ENCODE results near the gene CFAP299. TPM values are rescaled to one million over a fixed set of nuclear protein-coding genes. Genes with fewer than 3 reads are reported as not detected.
A peak's percentile ranks its signal among the peaks of the same experiment; 100 is the strongest.
"Not testable (repeated sequence)": the region's sequence is repeated elsewhere in the genome, so short reads cannot be mapped to it uniquely, and the experiment has no call there.

Gene CFAP299
- total RNA-seq, 8 experiments from 2014 or later: 0.41 to 7.1 (median 0.74) TPM

- in situ Hi-C loops (cut with MboI; ENCODE audit: low pct_unique_long_range_greater_than_20kb in 2 of 9, low sequenced_read_pairs in 9 of 9, unreplicated experiment in 9 of 9): no loop called here
- Histone ChIP-seq H3K4me3 (no peak overlapping the region), H3K27ac (no peak overlapping the region), H3K4me1 (replicated peaks in 1 of 2) (peaks cover 6 to 13% of the 10 kb centered on the region in 2 donors)
- 10 to 100% (median 66%) methylated on average over 1 to 4 of the region's 5 CpGs; no CpG with 5 or more reads in 2 of the 10 experiments for WGBS, 10 experiments
- peak in 1 of 8 experiments; percentile 7 for ATAC-seq (replicated peaks in 6 of 8)
These were observed 26.1 kb upstream of the CFAP299 start for GRCh38 chr4:80309294-80310004.

GRCh38 chr4:80311130-80311529 lies 24.4 kb upstream of the CFAP299 start:
- Histone ChIP-seq H3K27ac (no peak overlapping the region), H3K4me1 (replicated peaks in 1 of 2) (peaks cover 6 to 13% of the 10 kb centered on the region in 2 donors), H3K4me3 (no peak overlapping the region)
- no peak for ATAC-seq (replicated peaks in 6 of 8)
- in situ Hi-C loops (cut with MboI; ENCODE audit: low pct_unique_long_range_greater_than_20kb in 2 of 9, low sequenced_read_pairs in 9 of 9, unreplicated experiment in 9 of 9): no loop called here
- 70 to 100% (median 93%) methylated on average over 2 to 3 of the region's 3 CpGs; no CpG with 5 or more reads in 1 of the 10 experiments for WGBS, 10 experiments

- Histone ChIP-seq H3K4me1 (replicated peaks in 1 of 2) (peaks cover 6 to 7% of the 10 kb centered on the region in 2 donors), H3K4me3 (no peak overlapping the region), H3K27ac (no peak overlapping the region)
- no peak for ATAC-seq (replicated peaks in 6 of 8)
- in situ Hi-C loops (cut with MboI; ENCODE audit: low pct_unique_long_range_greater_than_20kb in 2 of 9, low sequenced_read_pairs in 9 of 9, unreplicated experiment in 9 of 9): no loop called here
- 50 to 100% (median 75%) methylated on average over 1 of the region's 1 CpG; no CpG with 5 or more reads in 1 of the 10 experiments for WGBS, 10 experiments
These were observed 23.4 kb upstream of the CFAP299 start for GRCh38 chr4:80312124-80312523.

- in situ Hi-C loops (cut with MboI; ENCODE audit: low pct_unique_long_range_greater_than_20kb in 2 of 9, low sequenced_read_pairs in 9 of 9, unreplicated experiment in 9 of 9): no loop called here
- no peak overlapping the region for H3K4me3 ChIP-seq
- H3K4me1 ChIP-seq (replicated peaks in 1 of 2): no peaks in the 10 kb centered on the region
- ATAC-seq (replicated peaks in 6 of 8): no peak
- no peak overlapping the region for H3K27ac ChIP-seq
- WGBS, 10 experiments: 60 to 96% (median 71%) methylated on average over 1 to 7 of the region's 7 CpGs; no CpG with 5 or more reads in 2 of the 10 experiments
These were observed 21.9 kb upstream of the CFAP299 start for GRCh38 chr4:80313627-80314026.

GRCh38 chr4:80315848-80316247 lies 19.7 kb upstream of the CFAP299 start:
- in situ Hi-C loops (cut with MboI; ENCODE audit: low pct_unique_long_range_greater_than_20kb in 2 of 9, low sequenced_read_pairs in 9 of 9, unreplicated experiment in 9 of 9); H3K27ac ChIP-seq: not testable (repeated sequence)

GRCh38 chr4:80321341-80321740 lies 14.2 kb upstream of the CFAP299 start:
- in situ Hi-C loops (cut with MboI; ENCODE audit: low pct_unique_long_range_greater_than_20kb in 2 of 9, low sequenced_read_pairs in 9 of 9, unreplicated experiment in 9 of 9): no loop called here
- ATAC-seq (replicated peaks in 6 of 8): no peak

More at GRCh38 chr4:80315848-80316247, 19.7 kb upstream of the CFAP299 start:
- ATAC-seq (replicated peaks in 6 of 8); H3K4me3 ChIP-seq; H3K4me1 ChIP-seq (replicated peaks in 1 of 2): not testable (repeated sequence)

GRCh38 chr4:80321776-80322175 lies 13.8 kb upstream of the CFAP299 start:
- WGBS, 10 experiments: 71 to 85% (median 80%) methylated on average over 1 to 3 of the region's 4 CpGs; no CpG with 5 or more reads in 3 of the 10 experiments
- no peaks in the 10 kb centered on the region for H3K4me1 ChIP-seq (replicated peaks in 1 of 2)
- ATAC-seq (replicated peaks in 6 of 8): no peak
- no peak overlapping the region for H3K27ac ChIP-seq
- H3K4me3 ChIP-seq: no peak overlapping the region
- in situ Hi-C loops (cut with MboI; ENCODE audit: low pct_unique_long_range_greater_than_20kb in 2 of 9, low sequenced_read_pairs in 9 of 9, unreplicated experiment in 9 of 9): no loop called here

More at GRCh38 chr4:80321341-80321740, 14.2 kb upstream of the CFAP299 start:
- 90 to 100% (median 100%) methylated on average over 1 to 3 of the region's 8 CpGs; no CpG with 5 or more reads in 4 of the 10 experiments for WGBS, 10 experiments
- H3K27ac ChIP-seq: no peak overlapping the region
- no peaks in the 10 kb centered on the region for H3K4me1 ChIP-seq (replicated peaks in 1 of 2)
- H3K4me3 ChIP-seq: no peak overlapping the region

DNA sequence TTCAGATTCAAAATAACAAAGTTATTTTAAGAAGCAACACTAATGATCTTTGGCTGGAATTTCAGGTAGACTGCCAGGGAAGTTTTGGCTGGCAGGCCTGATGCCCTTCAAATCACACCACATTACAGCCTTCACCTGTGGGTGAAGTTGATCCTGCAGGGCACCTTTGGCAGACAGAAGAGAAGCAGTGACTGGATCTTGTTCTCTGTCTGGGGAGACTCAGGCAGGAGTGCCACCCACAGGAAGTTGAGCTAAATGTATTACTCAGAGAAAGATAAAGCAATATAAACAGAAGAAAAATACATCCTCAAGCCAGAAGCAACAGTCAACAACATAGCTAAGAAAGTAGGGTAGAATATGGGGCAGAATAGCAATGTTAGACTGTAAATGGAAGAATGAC lies 12.8 kb upstream of the CFAP299 start:
- Histone ChIP-seq H3K27ac (no peak overlapping the region), H3K4me3 (no peak overlapping the region), H3K4me1 (replicated peaks in 1 of 2) (no peaks in the 10 kb centered on the region)
- in situ Hi-C loops (cut with MboI; ENCODE audit: low pct_unique_long_range_greater_than_20kb in 2 of 9, low sequenced_read_pairs in 9 of 9, unreplicated experiment in 9 of 9): no loop called here
- ATAC-seq (replicated peaks in 6 of 8): peak in 2 of 8 experiments; percentile 56 to 64

DNA sequence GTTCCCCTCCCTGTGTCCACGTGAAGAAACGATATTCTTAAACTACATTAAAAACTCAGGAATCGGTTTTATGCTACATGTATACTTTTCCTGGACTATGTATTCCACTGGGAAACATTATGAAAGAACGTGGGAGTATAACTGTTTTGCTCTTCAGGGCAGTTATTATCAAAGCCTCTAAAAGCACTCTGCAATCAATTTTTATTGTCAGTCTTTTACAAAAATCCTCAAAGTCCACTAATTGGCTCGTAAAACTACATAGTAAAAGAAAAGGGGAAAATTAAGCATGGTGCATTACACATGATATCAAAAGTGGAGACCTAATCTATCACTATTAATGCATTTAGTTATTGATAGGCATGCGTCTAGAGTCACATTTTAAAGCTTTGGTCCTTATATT lies 11.4 kb upstream of the CFAP299 start:
- in situ Hi-C loops (cut with MboI; ENCODE audit: low pct_unique_long_range_greater_than_20kb in 2 of 9, low sequenced_read_pairs in 9 of 9, unreplicated experiment in 9 of 9): no loop called here
- 0 to 94% (median 71%) methylated on average over 1 to 6 of the region's 6 CpGs for WGBS, 10 experiments
- Histone ChIP-seq H3K4me1 (replicated peaks in 1 of 2) (no peaks in the 10 kb centered on the region), H3K27ac (no peak overlapping the region), H3K4me3 (no peak overlapping the region)
- no peak for ATAC-seq (replicated peaks in 6 of 8)

DNA sequence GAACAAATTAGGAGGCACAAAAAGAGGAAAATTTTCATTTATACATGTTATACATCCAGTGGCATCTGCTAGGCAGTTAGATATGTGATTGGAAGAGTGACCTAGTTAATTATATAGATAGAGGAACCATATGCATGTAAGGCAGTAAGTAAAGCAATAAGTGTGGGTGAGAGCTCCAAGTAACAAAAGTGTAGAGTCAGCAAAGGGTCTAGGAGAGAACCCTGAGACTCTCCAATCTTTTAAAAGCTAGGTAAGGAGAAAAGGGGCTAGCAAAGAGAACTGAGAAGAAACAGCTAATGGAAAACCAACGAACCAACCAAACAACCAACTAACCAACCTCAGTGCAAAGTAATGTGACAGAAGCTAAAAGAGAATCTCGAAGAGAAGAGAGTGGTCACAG lies 3.8 kb upstream of the CFAP299 start:
- in situ Hi-C loops (cut with MboI; ENCODE audit: low pct_unique_long_range_greater_than_20kb in 2 of 9, low sequenced_read_pairs in 9 of 9, unreplicated experiment in 9 of 9): loop anchor here in 3 of 9 experiments (25.0 kb wide), 3 partner anchors 94 to 1394 kb away; partner anchors contain the start of gene PAQR3 (in 1 of the 3)
- Histone ChIP-seq H3K27ac (no peak overlapping the region), H3K4me1 (replicated peaks in 1 of 2) (no peaks in the 10 kb centered on the region), H3K4me3 (no peak overlapping the region)
- WGBS, 10 experiments: 0 to 85% (median 56%) methylated on average over 1 to 2 of the region's 2 CpGs; no CpG with 5 or more reads in 1 of the 10 experiments
- no peak for ATAC-seq (replicated peaks in 6 of 8)

- Histone ChIP-seq H3K4me3 (no peak overlapping the region), H3K4me1 (replicated peaks in 1 of 2) (no peaks in the 10 kb centered on the region), H3K27ac (no peak overlapping the region)
- ATAC-seq (replicated peaks in 6 of 8): no peak
- whole genome bisulfite sequencing, 10 experiments: 58 to 91% (median 70%) methylated on average over 1 to 4 of the region's 4 CpGs; no CpG with 5 or more reads in 3 of the 10 experiments
- in situ Hi-C loops (cut with MboI; ENCODE audit: low pct_unique_long_range_greater_than_20kb in 2 of 9, low sequenced_read_pairs in 9 of 9, unreplicated experiment in 9 of 9): loop anchor here in 3 of 9 experiments (25.0 kb wide), 3 partner anchors 96 to 1396 kb away; partner anchors contain the start of gene PAQR3 (in 1 of the 3)
These were observed 2.4 kb upstream of the CFAP299 start for GRCh38 chr4:80333121-80333520.

- in situ Hi-C loops (cut with MboI; ENCODE audit: low pct_unique_long_range_greater_than_20kb in 2 of 9, low sequenced_read_pairs in 9 of 9, unreplicated experiment in 9 of 9): loop anchor here in 3 of 9 experiments (25.0 kb wide), 3 partner anchors 97 to 1397 kb away; partner anchors contain the start of gene PAQR3 (in 1 of the 3)
- no peak for ATAC-seq (replicated peaks in 6 of 8)
- WGBS, 10 experiments: 0 to 100% (median 78%) methylated on average over 1 of the region's 1 CpG; no CpG with 5 or more reads in 1 of the 10 experiments
These were observed 962 bp upstream of the CFAP299 start for GRCh38 chr4:80334568-80334967.

DNA sequence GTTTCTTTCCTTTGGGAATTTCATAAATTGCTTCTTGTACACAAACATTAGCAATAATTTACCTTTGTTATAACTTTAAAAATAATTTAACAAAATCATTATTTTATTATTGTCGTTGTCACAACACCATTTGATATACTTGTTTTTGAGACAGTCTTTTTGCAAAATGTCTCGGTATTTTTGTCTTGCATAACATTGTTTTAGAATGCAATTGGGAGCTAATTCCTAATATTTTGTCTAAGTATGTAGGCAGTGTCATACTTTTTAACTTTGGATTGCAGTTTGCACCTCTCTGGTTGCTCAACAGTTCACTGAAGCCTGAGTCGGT lies 340 bp upstream of the CFAP299 start:
- H3K4me3 ChIP-seq: peak overlapping the region; percentile 63 to 98 (median 78)
- ATAC-seq (replicated peaks in 6 of 8): no peak
- no peaks in the 10 kb centered on the region for H3K4me1 ChIP-seq (replicated peaks in 1 of 2)
- in situ Hi-C loops (cut with MboI; ENCODE audit: low pct_unique_long_range_greater_than_20kb in 2 of 9, low sequenced_read_pairs in 9 of 9, unreplicated experiment in 9 of 9): loop anchor here in 3 of 9 experiments (25.0 kb wide), 3 partner anchors 98 to 1398 kb away; partner anchors contain the start of gene PAQR3 (in 1 of the 3)
- no peak overlapping the region for H3K27ac ChIP-seq
- WGBS, 10 experiments: 0 to 33% (median 15%) methylated on average over 1 to 3 of the region's 3 CpGs; no CpG with 5 or more reads in 1 of the 10 experiments

More at GRCh38 chr4:80334568-80334967, 962 bp upstream of the CFAP299 start:
- no peaks in the 10 kb centered on the region for H3K4me1 ChIP-seq (replicated peaks in 1 of 2)
- no peak overlapping the region for H3K4me3 ChIP-seq
- no peak overlapping the region for H3K27ac ChIP-seq

All from motor neuron (in vitro differentiated cells).